Amniotic epithelial cell (primary cell): Measurements from ENCODE around the gene DOC2A.
"Not testable (repeated sequence)": the region's sequence is repeated elsewhere in the genome, so short reads cannot be mapped to it uniquely, and the experiment has no call there.

Experiments used
- DNase-seq: peaks from one replicate; pipeline ENCODE4 v3.0.0-alpha.2; 2010; ENCODE audit warnings: low read depth

Gene DOC2A

DNA sequence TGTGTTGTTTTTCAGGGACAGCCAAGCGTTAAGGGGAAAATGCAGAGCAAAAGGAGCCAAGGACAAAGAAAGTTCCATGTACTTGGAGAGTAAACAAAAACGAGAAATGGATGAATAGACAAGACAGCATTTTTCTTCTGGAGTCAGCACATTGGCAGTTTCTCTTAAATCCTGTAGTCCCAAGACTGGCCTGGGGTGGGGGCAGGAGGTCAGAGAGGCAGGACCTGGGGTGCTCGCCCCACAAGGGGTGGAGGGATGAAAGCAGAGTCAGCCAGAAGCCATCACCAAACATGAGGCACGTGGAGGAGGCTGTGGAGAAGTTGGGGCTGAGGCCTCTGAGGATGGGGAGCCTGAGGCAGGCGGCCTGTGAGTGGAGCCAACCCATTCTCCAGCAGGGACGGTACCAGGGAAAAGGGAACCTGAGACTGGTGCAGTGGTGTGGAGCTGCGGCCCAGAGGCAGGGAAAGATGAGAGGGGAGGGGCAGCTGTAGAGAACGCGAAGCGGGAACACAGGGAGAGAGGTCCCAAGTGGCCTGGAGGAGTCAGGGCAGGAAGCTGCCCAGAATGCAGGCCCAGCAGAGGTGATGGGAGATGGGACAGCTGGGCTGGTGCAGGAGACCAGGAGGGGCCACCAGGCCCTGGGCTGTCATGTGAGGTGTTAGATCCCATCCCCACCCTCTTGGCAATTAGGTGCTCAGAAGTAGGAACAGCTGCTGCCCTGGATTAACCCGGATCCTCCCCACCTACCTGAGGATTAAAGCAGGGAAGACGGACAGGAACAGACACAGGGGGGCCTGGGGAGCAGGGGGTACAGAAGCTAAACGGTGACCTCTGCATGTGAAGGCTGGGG is 17.0 kb upstream of the DOC2A start:
- no peak for DNase-seq

DNA sequence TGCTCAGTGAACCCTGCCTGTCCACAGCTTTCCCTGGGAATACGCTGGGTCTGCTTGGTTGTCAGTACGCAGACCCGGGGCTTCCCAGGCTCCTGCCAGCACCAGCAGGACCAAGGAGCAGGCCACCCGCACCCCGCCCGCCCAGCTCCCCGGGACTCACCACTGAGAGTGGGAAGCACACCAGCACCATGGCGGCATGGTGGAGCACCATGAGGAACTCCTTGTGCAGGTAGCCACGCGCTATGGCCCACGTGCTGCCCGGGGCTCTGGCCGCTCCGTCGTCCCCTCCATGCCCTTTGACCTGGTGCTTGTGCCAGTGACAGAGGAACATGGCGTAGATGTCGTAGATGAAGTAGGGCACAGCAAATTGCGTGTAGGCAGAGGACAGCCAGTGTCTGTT is 15.6 kb upstream of the DOC2A start:
- no peak for DNase-seq

GRCh38 chr16:30025574-30025973 is 14.7 kb upstream of the DOC2A start:
- no peak for DNase-seq

DNA sequence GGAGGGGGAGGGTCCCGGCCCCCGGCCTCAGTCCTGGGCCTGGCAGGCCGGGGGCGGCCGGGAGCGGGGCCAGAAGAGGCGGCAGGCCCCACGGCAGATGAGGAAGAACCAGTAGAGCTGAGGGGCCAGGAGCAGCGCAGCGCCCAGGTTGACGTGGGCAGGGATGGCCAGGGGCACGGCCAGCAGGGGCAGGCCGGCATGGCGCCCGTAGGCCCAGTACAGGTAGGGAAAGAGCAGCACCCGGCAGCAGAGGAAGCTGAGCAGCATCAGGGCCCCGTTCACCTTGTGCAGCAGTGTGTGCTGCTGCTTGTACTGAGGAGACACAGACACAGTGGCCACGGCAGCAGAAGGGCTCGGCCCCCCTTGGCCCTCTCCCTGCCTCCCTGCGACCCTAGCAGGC is 14.3 kb upstream of the DOC2A start:
- DNase-seq, result no peak

DNA sequence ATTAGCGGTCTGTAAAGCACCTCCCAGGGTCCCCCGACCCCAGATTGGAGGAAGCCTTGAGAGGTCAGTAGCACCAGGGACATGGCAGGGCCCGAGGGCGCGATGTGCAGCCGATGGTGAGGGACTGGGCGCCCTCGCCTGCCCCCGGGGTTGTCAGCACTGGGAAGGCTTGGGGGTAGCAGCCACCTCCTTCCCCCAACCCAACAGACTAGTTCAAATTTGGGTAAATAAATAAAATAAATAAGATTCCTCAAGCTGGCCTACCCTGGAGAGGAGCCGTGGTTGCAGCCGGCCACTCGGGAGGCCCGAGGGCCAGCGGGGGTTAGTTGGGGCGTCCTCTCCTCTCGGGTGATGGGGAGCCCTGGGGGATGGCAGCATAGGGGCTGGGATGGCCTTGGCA is 13.6 kb upstream of the DOC2A start:
- DNase-seq, result no peak

DNA sequence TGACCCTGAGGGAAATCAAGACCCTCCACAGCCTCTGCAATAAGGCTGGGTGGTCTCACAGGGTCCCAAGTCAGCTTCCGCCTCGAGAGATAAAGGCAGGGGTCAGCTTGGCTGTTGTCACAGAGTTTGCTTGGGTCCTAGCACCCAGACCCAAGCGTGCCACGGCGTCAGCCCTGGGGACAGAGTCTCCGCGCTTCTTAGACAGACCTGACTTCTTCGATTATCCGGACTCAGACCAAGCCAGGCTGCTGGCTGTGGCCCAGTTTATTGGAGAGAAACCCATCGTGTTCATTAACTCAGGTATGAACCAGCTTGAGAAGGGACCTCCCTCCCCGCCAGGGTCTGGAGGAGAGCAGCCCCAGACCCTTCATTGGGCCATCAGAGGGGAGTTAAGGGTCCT is 12.8 kb upstream of the DOC2A start:
- DNase-seq, result no peak

DNA sequence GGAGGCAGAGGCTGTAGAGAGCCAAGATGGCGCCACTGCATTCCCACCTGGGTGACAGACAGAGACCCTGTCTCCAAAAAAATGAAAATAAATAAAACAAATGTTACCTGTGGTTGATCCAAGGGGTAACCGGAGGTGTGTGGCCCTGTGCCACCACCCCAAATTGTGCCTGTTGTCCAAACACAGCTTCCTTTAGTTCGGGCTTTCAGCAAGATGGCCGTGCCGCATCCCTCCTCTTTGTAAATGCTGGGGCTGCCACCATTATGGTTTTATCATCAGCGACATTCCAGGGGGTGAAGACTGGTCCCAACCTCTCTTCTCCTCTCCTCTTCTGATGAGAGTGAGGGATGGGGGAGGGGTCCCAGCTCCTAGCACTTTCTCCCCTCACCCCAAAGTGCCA is 12.1 kb upstream of the DOC2A start, which contains the start of gene C16orf92:
Gene C16orf92 (plus strand): TSS at position 312 of the 400 bp plus-strand sequence. CDS start 143 bp downstream, outside the sequence.
- no peak for DNase-seq

DNA sequence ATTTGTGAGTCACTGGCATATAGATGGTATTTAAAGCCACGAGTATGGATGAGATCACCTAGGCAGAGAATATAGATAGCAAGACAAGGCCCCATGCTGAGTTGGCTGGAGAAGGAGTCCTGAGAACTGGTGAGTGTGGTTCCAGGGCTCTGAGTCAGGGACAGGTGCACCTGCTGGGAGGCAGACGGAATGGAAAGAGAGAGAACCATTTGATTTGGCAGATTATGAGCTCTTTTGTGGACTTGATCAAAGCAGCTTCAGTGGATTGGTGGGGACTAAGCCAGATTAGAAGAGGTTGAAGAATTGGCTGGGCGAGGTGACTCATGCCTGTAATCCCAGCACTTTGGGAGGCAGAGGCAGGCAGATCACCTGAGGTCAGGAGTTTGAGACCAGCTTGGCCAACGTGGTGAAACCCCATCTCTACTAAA is 7.9 kb upstream of the DOC2A start:
- no peak for DNase-seq

DNA sequence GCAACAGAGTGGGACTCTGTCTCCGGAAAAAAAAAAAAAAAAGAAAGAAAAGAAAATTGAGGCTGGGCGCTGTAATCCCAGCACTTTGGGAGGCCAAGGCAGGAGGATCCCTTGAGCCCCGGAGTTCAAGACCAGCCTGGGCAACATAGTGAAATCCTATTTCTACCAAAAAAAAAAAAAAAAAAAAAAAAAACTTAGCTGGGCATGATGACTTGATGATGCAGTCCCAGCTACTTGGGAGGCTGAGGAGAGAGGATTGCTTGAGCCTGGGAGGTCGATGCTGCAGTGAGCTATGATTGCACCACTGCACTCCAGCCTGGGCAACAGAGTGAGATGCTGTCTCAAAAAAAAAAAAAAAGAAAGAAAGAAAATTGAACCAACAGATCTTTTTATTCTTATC is 7.1 kb upstream of the DOC2A start:
- not testable (repeated sequence) for DNase-seq

DNA sequence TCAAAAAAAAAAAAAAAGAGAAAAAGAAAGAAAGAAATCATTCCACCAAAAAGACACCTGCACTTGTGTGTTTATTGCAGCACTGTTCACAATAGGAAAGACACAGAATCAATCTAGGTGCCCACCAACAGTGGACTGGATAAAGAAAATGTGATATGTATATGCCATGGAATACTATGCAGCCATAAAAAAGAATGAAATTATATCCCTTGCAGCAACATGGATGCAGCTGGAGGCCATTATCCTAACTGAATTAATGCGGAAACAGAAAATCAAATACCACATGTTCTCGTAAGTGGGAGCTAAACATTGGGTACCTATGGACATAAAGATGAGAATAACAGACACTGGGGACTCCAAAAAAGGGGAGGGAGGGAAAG is 6.4 kb upstream of the DOC2A start:
- DNase-seq, result no peak

- DNase-seq, result no peak
Measured at GRCh38 chr16:30016555-30017276, 5.9 kb upstream of the DOC2A start.

DNA sequence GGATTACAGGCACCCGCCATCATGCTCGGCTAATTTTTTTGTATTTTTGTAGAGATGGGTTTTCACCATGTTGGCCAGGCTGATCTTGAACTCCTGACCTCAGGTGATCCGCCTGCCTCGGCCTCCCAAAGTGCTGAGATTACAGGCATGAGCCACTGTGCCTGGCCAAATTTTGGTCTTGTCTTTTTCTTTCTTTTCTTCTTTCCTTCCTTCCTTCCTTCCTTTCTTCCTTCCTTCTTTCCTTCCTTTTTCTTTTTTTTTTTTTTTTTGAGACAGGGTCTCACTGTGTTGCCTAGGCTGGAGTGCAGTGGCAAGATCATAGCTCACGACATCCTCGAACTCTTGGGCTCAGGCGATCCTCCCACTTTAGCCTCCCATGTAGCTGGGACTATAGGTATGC is 4.6 kb upstream of the DOC2A start:
- not testable (repeated sequence) for DNase-seq

DNA sequence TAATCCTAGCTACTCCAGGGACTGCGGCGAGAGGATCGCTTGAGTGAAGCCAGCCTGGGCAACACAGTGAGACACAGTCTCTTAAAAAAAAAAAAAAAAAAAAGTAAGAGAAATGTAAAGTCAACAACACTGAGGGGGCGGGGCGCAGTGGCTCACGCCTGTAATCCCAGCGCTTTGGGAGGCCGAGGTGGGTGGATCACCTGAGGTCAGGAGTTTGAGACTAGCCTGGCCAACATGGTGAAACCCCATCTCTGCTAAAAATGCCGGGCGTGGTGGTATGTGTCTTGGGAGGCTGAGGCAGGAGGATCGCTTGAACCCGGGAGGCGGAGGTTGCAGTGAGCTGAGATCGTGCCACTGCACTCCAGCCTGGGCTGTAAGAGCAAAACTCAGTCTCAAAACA is 1.8 kb upstream of the DOC2A start:
- DNase-seq, result not testable (repeated sequence)

GRCh38 chr16:30011714-30012504 is 1.1 kb upstream of the DOC2A start:
- no peak for DNase-seq

- DNase-seq, result no peak
Measured at GRCh38 chr16:30009990-30010843, 610 bp downstream of the DOC2A start.

DNA sequence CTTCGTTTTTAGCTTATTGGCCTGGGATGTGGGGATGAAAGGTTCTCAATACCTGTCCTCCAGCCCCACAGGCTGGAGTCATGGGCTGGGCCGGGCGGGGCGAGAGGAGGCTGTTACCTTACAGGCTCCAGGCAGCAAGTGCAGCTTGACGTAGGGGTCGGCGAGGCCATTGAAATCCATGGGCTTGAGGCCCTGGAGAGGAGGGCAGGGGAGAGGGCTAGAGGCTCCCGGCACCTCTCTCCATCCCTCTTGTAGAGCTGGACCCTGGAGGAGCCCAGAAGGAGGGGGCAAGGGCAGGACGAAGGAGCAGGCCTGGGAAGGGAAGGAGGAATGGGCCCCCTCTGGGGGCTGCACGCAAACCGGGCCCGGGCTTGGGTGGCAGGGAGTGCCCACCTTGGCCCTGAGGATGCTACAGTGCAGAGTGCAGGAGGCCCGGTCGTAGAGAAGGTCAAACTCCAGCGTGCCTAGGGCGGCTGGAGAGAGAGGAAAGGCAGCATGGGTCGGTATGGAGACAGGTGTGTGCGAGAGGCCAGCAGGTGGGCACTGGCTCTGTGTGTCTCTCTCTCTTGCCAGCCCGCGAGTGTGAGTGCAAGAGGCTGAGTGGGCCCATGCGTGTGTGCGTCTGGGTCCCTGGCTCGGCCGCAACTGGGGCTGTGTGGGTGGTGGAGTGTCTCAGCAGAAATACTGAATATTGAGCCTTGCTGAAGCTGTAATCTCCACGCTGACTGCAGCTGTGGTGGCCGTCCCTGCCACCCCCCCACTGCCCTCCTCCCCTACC is 1.6 kb downstream of the DOC2A start:
- no peak for DNase-seq

DNA sequence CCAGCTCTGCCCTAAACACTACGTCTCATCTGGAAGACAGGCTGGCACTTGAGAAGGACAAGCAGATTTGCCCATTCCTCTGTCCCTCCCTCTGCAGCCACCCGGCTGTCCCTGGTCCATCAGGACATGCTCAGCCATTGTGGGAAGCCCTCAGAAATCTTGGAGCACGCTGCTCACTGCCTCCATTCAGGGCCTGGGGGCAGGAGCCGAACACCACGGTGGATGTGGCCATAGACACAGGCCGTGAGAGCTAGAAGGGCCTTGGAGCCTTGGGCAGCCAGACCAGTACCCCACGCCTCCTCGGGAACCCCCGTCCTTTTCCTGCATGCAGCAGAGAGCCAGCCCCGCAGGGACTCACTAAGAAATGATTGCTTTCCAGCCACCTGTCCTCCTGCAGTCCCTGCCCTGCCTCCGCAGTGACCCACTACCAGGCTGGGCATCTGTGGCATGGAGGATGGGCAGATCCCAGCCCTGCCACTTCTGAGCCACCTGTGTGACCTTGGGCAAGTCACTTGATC is 3.4 kb downstream of the DOC2A start:
- DNase-seq, result no peak

DNA sequence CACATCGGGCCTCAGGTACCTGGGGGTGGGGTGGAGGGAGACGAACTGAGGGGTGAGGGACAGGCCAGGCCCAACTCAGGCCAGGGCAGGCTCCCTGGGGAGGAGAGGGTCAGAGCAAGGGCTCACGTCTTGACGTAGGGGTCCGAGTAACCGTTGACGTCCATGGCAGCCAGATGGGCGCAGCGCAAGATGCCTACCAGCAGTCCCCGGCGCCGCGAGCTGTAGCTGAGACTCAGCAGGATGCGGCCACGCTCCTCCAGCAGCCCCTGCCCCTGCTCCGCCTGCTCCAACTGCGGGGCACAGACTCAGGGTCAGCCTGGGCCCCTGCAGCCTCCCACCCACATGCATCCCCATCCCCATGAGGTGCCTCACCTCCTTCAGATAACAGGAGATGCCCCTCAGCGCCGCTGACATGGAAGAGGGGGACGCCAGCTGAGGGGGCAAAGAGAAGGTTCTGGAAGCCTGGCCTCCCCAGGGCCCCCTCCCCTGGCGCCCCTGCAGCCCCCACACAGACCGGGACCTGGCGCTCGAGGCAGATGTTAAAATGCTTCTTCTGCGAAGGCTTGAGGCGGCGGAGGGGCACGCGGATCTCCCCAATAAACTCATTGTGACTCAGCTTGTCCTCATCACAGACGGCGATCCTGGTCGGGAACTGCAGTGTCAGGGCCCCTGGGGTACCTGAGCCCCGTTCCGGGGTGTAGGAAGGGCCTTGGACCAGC is 4.0 kb downstream of the DOC2A start:
- no peak for DNase-seq

- no peak for DNase-seq
Measured at GRCh38 chr16:30006095-30006473, 4.7 kb downstream of the DOC2A start.
